Activated CD4-positive, alpha-beta T cell treated with anti-CD3 and anti-CD28 coated beads for 48 hours (primary cell): ENCODE data around the gene CACNA1B.

ENCODE experiments used
- DNase-seq: peaks from one replicate; pipeline ENCODE4 v3.0.0-alpha.2; 2020

Gene CACNA1B

GRCh38 chr9:137924761-137925369 is 47.3 kb downstream of the CACNA1B start:
- DNase-seq: no peak

DNA sequence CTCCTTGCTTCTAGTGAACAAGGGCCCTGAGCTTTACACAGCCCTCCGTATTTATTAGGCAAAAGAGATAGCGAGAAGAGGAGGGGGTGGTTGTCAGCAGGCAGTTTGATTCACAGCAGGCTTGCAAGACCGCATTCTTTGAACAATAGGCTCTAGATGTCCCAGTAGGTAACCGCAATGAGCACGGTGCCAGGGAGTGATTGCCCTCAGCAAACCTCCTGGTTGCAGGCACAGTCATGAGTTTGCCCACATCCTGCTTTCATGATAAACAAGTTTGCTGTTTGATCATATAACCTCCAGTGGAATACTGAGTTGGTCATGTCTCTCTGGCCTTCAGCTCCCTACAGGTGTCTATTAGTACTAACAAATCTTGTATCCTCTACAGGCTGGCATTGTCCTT is 66.1 kb downstream of the CACNA1B start:
- DNase-seq: no peak

- DNase-seq: no peak
Measured at GRCh38 chr9:137945581-137945980, 68.0 kb downstream of the CACNA1B start.

DNA sequence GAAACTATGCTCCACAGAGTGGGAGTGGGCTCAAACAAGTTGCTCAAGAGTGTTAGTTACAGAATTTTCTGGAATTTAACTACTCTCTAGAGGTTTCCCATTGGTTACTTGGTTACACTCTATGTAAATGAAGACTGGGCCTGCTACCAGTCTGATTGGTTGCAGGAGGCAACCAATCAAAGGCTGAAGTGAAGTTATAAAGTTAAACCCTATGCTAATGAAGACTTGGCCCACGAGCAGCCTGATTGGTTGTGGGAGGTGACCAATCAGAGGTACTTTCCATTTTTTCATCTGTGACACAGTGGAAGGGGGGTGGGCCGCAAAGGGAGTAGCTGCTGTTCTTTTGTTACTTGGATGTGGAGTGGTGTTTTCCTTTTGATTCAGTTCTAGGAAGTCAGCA is 69.4 kb downstream of the CACNA1B start:
- no peak for DNase-seq

DNA sequence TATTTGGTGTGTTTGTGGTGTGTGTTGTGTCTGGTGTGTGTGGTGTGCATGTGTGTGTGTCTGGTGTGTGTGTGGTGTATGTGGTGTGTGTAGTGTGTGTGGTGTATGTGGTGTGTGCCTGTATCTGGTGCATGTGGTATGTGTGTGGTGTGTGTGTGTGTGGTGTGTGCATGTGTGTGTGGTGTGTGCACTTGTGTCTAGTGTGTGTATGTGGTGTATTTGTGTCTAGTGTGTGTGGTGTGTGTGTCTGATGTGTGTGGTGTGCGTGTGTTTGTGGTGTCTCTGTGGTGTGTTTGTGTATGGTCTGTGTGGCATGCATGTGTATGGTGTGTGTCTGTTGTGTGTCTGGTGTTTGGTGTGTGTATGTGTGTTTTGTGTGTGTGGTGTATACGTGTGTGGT is 71.1 kb downstream of the CACNA1B start:
- DNase-seq: no peak

DNA sequence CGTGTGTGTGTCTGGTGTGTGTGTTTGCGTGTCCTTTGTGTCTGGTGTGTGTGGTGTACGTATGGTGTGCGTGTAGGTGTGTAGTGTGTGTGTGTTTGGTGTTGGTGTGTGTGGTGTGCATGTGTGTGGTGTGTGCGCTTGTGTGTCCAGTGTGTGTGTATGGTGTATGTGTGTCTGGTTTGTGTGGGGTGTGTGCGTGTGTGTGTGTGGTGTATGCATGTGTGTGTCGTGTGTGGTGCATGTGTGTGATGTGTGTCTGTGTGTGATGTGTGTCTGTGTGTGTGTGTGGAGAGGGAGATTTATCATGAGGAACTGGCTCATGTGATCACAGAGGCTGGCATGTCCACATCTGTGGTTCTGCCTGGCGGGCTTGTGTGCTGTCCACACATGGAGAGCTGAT is 71.7 kb downstream of the CACNA1B start:
- no peak for DNase-seq

DNA sequence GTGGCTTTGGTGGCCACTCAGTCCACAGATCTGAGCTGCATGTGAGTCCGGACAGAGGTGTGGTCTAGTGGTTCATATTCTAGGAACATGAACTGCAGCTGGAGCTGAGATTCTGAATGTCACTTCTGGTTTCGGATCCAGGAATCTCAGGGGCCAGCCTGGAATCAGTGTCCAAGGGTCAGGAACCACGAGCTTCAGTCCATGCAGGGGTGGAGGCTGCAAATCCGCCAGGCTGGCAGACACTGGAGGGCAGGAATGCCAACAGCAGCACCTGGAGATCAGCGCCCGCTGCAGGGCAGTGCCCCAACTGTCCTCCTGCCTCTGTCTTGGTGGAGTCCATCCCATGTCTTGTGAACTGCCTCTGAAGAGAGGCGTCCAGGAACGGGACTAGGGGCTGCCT is 73.5 kb downstream of the CACNA1B start:
- DNase-seq: no peak

GRCh38 chr9:137951597-137952490 is 74.3 kb downstream of the CACNA1B start:
- DNase-seq: no peak

DNA sequence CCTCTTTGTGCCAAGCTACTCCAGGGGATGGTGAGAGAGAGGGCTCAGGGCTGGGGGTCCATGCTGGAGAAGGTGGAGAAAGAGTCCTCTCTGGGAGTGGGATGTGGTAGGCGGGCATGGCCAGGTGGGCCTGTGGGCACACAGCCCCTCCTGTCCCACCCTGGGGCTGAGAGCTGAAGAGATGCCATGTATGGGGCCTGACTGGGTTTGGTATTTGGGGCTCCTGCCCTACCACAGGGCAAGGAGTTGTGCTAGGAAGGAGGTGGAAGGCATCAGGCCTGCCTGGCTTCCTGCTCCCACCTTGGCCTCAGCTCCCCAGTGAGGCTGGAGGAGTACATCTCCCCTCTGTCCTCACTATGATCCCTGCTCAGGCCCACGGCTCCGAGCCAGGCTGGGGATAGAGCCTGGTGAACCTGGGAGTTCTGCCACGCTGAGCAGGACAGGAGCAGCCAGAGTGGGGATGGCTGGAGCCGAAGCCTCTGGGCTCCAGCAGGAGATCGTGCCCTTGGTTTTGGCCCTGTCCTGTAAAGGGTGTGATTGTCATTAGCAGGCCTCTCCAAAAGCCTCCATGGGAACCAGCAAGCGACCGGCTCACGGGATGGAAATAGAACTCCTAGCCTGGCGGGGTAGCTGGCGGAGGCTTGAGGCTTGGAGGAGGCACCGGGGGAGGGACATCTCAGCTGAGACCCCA is 75.5 kb downstream of the CACNA1B start:
- DNase-seq: no peak

DNA sequence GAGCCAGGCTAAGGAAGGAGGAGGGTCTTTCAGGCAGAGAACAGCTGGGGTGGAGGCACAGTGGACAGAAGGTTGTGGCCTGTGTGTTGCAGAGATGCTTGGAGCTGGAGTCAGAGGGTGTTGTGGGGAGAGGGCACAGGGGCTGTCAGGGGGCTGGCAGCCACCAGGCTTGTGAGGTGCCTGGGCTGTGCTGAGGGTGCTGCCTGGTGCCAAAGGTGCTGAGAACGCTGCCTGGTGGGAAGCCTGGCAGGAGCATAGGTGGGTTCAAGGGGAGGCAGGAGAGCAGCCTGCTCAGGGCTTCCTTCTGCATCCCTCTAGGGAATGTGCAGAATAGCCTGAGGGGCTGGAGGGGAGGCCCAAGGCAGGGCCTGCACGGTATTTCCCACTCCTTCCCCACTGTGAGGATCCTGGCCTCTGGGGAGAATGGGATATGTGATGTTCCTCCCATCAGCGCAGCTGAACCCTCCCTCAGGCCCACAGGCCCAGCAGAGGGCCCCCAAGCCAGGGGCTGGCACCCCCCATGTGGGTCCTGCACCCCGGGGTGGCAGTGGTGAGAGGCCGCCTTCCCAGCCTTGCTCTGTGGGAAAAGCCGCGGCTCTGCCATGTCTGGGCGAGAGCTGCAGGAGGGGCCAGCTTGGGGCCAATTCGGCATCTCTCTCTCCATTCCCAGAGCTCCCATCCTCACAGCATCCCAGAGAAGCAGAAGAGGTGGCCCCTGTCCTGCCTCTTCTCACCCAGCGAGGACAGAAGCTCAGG is 76.3 kb downstream of the CACNA1B start:
- no peak for DNase-seq

- no peak for DNase-seq
Measured at GRCh38 chr9:137955224-137955570, 77.6 kb downstream of the CACNA1B start.

DNA sequence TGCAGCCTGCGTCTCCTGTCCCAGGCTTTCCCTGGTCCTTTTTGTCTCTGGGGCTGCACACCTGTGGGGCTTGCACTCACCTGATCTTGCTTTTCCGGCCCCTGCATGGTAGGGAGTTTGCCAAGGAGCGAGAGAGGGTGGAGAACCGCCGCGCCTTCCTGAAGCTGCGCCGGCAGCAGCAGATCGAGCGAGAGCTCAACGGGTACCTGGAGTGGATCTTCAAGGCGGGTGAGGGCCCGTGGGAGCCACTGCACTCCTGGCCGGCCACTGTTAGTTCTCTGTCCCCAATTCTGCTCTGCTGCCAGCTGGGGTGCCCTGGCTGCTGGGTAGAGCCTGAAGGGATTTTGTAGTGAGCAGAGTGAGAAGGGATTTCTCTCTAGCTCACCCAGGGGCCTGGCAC is 78.0 kb downstream of the CACNA1B start:
- DNase-seq: no peak

GRCh38 chr9:137956039-137956438 is 78.5 kb downstream of the CACNA1B start:
- no peak for DNase-seq

DNA sequence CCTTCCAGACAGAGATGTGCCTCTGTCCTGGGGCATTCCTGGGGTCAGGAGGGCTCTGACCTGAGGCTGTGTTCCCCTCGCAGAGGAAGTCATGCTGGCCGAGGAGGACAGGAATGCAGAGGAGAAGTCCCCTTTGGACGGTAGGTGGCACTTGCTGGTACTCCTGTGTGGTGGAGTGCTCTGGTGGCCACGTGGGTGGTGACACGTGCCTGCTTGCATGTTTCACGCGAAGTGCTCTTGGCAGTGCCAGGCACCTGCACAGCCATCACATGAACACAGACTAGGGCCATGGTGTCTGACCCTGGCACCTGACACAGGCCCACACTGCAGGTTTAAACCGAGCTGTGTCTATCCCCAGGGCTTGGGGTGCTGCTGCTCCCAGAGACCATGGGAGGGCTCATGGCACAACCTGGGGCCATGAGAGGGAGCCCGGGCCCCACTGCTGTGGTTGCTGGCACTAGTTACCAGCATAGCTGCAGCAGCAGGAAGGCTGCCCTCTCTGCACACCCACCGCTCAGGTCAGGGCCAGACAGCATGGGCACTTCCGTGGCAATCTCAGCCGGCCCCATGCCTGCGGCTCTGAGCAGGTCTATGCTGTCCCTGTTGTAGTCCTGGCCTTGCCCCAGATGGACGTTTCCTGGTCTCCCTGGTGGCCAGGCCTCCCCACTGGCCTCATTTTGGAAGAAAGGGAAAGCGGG is 79.3 kb downstream of the CACNA1B start:
- no peak for DNase-seq

- no peak for DNase-seq
Measured at GRCh38 chr9:137959641-137960411, 82.2 kb downstream of the CACNA1B start.

DNA sequence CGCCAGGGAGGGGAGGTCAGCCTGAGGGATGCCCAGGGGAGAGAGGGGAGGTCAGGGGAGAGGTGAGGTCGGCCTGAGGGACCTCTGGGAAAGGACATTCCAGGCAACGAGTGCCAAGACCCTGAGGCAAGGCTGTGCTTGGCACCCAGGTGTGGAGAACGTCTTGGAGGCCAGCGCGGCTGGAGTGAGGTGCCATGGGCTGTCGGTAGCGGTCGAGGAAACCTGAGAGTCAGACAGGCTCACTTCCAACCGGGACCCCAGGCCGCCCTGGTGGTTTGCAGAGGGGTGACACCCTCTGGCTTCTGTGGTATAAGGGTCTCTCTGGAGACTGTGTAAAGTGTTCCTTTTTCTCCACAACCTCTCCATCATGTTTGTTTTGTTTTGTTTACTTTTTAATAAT is 82.9 kb downstream of the CACNA1B start:
- peak; percentile 15 for DNase-seq

DNA sequence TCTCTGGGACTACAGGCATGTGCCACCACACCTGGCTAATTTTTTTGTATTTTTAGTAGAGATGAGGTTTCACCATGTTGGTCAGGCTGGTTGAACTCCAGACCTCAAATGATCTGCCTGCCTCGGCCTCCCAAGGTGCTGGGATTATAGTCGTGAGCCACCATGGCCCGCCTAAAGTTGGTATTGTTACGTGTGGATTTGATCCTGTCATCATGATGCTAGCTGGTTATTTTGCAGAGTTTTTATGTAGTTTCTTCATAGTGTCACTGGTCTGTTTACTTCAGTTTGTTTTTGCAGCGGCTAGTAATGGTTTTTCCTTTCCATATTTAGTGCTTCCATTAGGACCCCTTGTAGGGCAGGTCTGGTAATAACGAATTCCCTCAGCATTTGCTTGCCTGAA is 85.9 kb downstream of the CACNA1B start:
- no peak for DNase-seq

DNA sequence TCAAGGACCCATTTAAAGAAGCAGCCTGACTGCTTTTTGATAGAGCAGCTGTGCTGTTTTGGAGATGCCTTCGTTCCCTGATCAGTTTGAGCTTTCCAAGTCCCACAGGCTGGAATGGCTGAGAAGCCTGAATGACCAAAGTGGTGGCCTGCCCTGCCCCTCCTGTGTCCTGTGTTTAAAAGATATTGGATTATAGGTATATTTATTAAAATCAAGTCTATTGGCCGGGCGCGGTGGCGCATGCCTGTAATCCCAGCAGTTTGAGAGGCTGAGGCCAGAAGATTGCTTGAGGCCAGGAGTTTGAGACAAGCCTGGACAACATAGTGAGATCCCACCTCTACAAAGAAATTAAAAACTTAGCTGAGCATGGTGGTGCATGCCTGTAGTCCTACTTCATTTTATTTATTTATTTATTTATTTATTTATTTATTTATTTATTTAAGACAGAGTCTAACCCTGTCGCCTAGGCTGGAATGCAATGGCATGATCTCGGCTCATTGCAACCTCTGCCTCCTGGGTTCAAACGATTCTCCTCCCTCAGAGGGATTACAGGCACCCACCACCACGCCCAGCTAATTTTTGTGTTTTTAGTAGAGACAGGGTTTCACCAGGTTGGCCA is 87.7 kb downstream of the CACNA1B start:
- DNase-seq: no peak

DNA sequence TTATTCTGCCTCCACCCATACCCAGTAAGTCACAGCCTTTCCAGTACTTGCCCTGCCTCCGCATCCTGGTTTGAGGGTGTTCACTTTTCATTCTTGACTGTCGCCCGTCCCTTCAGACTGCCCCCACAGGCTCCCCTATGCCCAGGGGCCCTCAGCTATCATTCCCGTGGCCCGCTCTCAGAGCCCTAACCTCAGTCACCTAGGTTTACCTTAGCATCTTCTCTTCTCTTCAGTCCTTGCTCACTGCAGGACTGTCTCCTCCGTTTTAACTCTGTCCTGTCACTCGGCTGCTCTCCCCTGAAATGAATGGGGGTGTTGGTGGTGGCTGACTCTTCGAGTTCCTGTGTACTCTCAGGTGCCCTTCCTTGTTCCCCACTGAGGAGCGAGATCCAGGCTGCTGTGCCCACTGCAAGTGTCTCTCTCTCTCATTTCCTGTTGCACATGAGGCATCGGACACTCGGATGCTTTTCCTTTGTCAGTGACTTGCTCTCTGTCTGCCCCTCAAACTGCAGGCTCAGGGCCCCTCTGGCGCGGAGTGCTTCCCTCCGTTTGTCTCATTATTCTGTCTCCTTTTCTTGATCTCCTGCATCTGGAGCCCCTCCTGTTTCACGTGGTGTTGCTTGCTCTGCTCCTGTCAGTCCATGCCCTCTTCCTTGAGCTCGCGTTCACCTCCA is 89.8 kb downstream of the CACNA1B start:
- DNase-seq: no peak

DNA sequence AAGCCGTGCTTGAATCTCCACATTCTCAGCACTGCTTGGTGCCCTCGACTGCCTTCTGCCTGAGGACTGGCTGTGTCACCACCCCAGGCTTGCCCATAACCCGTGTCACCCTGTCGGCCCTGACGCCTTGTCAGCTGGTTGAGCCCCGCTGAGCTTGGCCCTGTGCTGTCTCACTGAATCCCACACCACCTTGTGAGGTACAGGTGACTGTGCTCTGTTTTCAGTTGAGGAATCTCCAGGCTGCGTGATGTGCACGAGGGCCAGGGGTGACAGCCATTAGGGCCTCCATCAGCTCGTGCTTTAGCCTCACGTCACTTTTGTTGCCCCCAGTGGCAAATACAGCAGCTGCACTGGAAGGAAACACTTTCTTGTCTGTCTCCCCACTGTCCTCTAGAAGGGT is 90.7 kb downstream of the CACNA1B start:
- no peak for DNase-seq

DNA sequence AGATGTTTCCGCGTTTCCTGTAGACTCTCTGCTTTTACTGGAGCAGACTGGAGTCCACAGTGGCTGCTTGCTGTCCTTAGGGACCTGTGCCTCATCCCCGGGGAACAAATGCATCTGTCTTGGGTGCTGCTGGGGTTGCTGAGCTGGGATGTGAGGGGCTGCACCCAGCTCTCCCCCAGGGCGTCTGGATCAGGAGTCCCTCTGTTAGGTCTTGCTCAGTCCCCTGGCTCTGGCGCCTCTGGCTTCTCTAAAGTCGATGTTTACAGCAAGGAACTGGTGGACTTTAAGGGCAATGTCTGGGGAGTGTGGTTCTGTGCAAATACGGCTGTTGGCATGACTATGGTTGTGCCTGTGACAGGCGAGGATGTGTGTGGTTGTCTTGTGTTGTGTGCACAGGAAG is 91.4 kb downstream of the CACNA1B start:
- DNase-seq: no peak
